Activated CD8-positive, alpha-beta memory T cell treated with anti-CD3 and anti-CD28 coated beads, Interleukin-2, amount 50 U/mL, for 1 hour (primary cell): ENCODE measurements around the gene PTPRT.

Experiments
- DNase-seq: peaks from one replicate; pipeline ENCODE4 v3.0.0-alpha.2; 2020; ENCODE audit errors: extremely low read depth

The PTPRT gene

GRCh38 chr20:42836339-42836738 lies 353.4 kb downstream of the PTPRT start:
- DNase-seq: no peak

GRCh38 chr20:42807876-42808275 lies 381.8 kb downstream of the PTPRT start:
- DNase-seq: no peak

- DNase-seq: no peak
Observed at GRCh38 chr20:42795111-42795695, 394.5 kb downstream of the PTPRT start.

- no peak for DNase-seq
Observed at GRCh38 chr20:42792052-42792451, 397.7 kb downstream of the PTPRT start.

- no peak for DNase-seq
Observed at GRCh38 chr20:42790111-42790510, 399.6 kb downstream of the PTPRT start.

GRCh38 chr20:42788707-42789106 lies 401.0 kb downstream of the PTPRT start:
- DNase-seq: no peak

GRCh38 chr20:42785041-42785440 lies 404.7 kb downstream of the PTPRT start:
- no peak for DNase-seq

- DNase-seq: no peak
Observed at GRCh38 chr20:42779216-42779615, 410.5 kb downstream of the PTPRT start.

- no peak for DNase-seq
Observed at GRCh38 chr20:42775866-42776265, 413.8 kb downstream of the PTPRT start.

GRCh38 chr20:42775037-42775436 lies 414.7 kb downstream of the PTPRT start:
- DNase-seq: no peak

- no peak for DNase-seq
Observed at GRCh38 chr20:42763015-42763414, 426.7 kb downstream of the PTPRT start.

GRCh38 chr20:42756991-42757390 lies 432.7 kb downstream of the PTPRT start:
- DNase-seq: no peak

GRCh38 chr20:42754706-42755105 lies 435.0 kb downstream of the PTPRT start:
- no peak for DNase-seq

GRCh38 chr20:42752620-42753019 lies 437.1 kb downstream of the PTPRT start:
- no peak for DNase-seq

- DNase-seq: no peak
Observed at GRCh38 chr20:42749556-42749955, 440.1 kb downstream of the PTPRT start.

- no peak for DNase-seq
Observed at GRCh38 chr20:42747765-42748411, 441.8 kb downstream of the PTPRT start.

GRCh38 chr20:42744756-42745465 lies 444.8 kb downstream of the PTPRT start:
- DNase-seq: no peak

GRCh38 chr20:42742926-42743325 lies 446.8 kb downstream of the PTPRT start:
- DNase-seq: no peak

GRCh38 chr20:42741906-42742305 lies 447.8 kb downstream of the PTPRT start:
- no peak for DNase-seq

GRCh38 chr20:42740226-42740870 lies 449.4 kb downstream of the PTPRT start:
- DNase-seq: no peak

GRCh38 chr20:42739683-42740082 lies 450.0 kb downstream of the PTPRT start:
- DNase-seq: no peak

GRCh38 chr20:42735539-42735938 lies 454.2 kb downstream of the PTPRT start:
- no peak for DNase-seq
